Kidney (tissue), 14 donors: ENCODE results near the gene ITPKB. TPM values are rescaled to one million over a fixed set of nuclear protein-coding genes. Genes with fewer than 3 reads are reported as not detected.

Experiments
- DNase-seq, 5 donors: peaks; one replicate each; pipeline ENCODE4 v3.0.0-alpha.2; 2013 to 2020
- FAIRE-seq: peaks from 2 replicates; lab custom pipeline; 2012; peaks lifted over from hg19 to GRCh38; lab: Jason Lieb, UNC
- H3K27ac ChIP-seq, 2 donors: one replicate each; pipeline ENCODE4 v1.7.0; 2013; ENCODE audit warnings: low read depth in 2 of 2, low read length in 2 of 2, inconsistent platforms in 1 of 2
- H3K27me3 ChIP-seq: one replicate; pipeline ENCODE4 v1.7.1; 2013; ENCODE audit warnings: low read length, inconsistent platforms; ENCODE audit not compliant: control insufficient read depth, insufficient read depth
- H3K36me3 ChIP-seq, 3 donors: one replicate each; pipeline versions ENCODE4 v1.7.0 to v1.7.1; 2013; ENCODE audit warnings: low read length in 3 of 3, control low read depth in 1 of 3, inconsistent platforms in 1 of 3; ENCODE audit not compliant: insufficient read depth in 3 of 3, control insufficient read depth in 2 of 3
- H3K4me1 ChIP-seq, 3 donors: one replicate each; pipeline versions ENCODE4 v1.7.0 to v1.7.1; 2013; ENCODE audit warnings: low read length in 3 of 3, inconsistent platforms in 1 of 3, low read depth in 1 of 3; ENCODE audit not compliant: control insufficient read depth in 2 of 3, insufficient read depth in 2 of 3
- H3K4me3 ChIP-seq, 3 donors: one replicate each; pipeline versions ENCODE4 v1.7.0 to v1.8.1; 2013; ENCODE audit warnings: low read length in 3 of 3, control low read depth in 1 of 3, inconsistent platforms in 1 of 3
- H3K9ac ChIP-seq, 3 donors: one replicate each; pipeline versions ENCODE4 v1.7.0 to v1.7.1; 2013; ENCODE audit warnings: low read length in 3 of 3, control low read depth in 1 of 3, inconsistent platforms in 1 of 3
- H3K9me3 ChIP-seq, 3 donors: one replicate each; pipeline versions ENCODE4 v1.7.0 to v1.7.1; 2013; ENCODE audit warnings: low read length in 3 of 3, control low read depth in 1 of 3, inconsistent platforms in 1 of 3; ENCODE audit not compliant: control insufficient read depth in 2 of 3, insufficient read depth in 1 of 3
- intact Hi-C: fragments of 100-400 bp; cut with DNase I; formaldehyde crosslinking; loops from one replicate; pipeline ENCODE4 v1.11.1; 2022
- polyA plus RNA-seq: library from polyadenylated mRNA; stranded (reverse); fragments of 350-450 nt; fragmentation: Illumina TruSeq; extraction: RNeasy Lipid Tissue Mini Kit (QIAGEN cat#74804); gene quantifications from one replicate; pipeline ENCODE4 v1.2.3, GENCODE V29; 2014; ENCODE audit warnings: low read depth, low replicate concordance; ENCODE audit not compliant: insufficient read depth
- total RNA-seq: library from RNA; stranded (reverse); fragmentation: NEBNext Ultra II Directional; extraction: Animal tissue kit (Norgen Biotek cat#: 25700); gene quantifications from one replicate; pipeline ENCODE4 v1.2.1, GENCODE V29; 2021
- TF ChIP-seq, protein P1 (sequence below): IDR thresholded peaks from 3 replicates; pipeline ENCODE4 v1.5.1; 2012; ENCODE audit warnings: mild to moderate bottlenecking, moderate library complexity, borderline replicate concordance; ENCODE audit not compliant: insufficient read depth; ENCODE audit errors: extremely low read depth
- donor health status: control.
- donor health status: control.
- donor health status: control.
- donor health status: control.
- donor health status: control.
- donor health status: DM: yes; HTN: yes; CAD: no.
- donor health status: Normal renal cell carcinoma (clear cell type).

The ITPKB gene
- total and polyA plus RNA-seq, 2 donors from 2014 or later: 20.2 to 39.3 TPM

DNA sequence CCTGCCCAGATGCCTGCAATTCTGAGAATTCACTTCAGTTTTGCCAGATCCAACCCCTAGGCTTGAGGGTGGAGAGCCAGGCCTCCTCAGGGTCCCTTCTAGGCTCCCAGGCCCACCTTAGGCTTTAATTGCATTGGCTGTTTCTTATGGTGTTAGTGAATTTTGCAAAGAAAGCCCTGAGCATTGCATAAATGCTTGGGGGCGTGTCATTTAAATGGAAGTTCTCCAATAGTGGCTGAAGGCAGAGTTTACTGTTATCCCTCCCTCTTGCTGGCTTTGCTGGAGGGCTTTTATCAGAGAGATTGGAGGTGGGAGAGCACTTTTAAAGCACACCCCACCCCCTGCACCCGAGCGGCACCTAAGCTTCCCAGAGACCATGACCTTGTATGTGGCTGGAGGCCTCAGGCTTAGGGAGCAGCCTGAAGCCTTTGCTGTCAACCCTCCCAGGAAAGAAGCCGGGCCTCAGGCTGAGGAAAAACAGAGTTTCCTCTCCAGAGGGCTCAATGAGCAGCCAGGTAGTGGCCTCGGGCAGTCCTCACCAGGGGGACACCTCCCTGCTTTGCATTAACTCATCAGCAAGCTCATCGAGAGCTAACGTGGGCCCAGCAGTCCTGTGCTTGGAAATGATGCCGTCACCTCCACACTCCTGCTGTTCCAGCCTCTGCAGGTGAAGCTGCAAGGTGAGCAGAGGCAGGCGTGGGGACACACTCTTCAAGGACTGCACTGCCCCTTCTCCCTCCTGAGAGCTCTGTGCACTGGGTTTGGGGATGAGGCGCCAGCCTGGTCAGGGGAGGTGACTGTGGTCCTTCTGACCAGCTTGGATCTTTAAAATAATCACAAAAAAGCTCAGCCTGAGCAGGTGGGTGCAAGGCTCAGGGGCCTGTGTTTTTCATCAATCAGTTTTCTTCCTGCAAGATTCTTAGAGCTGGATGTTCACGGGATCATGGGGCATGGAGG, 132.5 kb downstream of the ITPKB start:
- Histone ChIP-seq H3K4me1 (peaks cover 0 to 3% (median 0%) of the 10 kb centered on the region in 3 donors), H3K9me3 (no peaks in the 10 kb centered on the region), H3K4me3 (no peak overlapping the region), H3K9ac (no peak overlapping the region), H3K27me3 (no peaks in the 10 kb centered on the region), H3K27ac (no peak overlapping the region), H3K36me3 (no peaks in the 10 kb centered on the region)
- intact Hi-C loops: no loop called here
- DNase-seq (no peak), FAIRE-seq (no peak)
- TF ChIP-seq, protein P1, sequence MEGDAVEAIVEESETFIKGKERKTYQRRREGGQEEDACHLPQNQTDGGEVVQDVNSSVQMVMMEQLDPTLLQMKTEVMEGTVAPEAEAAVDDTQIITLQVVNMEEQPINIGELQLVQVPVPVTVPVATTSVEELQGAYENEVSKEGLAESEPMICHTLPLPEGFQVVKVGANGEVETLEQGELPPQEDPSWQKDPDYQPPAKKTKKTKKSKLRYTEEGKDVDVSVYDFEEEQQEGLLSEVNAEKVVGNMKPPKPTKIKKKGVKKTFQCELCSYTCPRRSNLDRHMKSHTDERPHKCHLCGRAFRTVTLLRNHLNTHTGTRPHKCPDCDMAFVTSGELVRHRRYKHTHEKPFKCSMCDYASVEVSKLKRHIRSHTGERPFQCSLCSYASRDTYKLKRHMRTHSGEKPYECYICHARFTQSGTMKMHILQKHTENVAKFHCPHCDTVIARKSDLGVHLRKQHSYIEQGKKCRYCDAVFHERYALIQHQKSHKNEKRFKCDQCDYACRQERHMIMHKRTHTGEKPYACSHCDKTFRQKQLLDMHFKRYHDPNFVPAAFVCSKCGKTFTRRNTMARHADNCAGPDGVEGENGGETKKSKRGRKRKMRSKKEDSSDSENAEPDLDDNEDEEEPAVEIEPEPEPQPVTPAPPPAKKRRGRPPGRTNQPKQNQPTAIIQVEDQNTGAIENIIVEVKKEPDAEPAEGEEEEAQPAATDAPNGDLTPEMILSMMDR: no peak

- TF ChIP-seq, protein P1: no peak
- no peak for FAIRE-seq
- Histone ChIP-seq H3K9ac (no peak overlapping the region), H3K4me1 (peaks cover 0 to 3% (median 0%) of the 10 kb centered on the region in 3 donors), H3K27ac (no peak overlapping the region), H3K9me3 (no peaks in the 10 kb centered on the region), H3K27me3 (no peaks in the 10 kb centered on the region), H3K36me3 (no peaks in the 10 kb centered on the region), H3K4me3 (no peak overlapping the region)
- intact Hi-C loops: no loop called here
- DNase-seq: peak in 1 of 5 donors; percentile 52
Measured at GRCh38 chr1:226605318-226605950, 133.6 kb downstream of the ITPKB start.

- intact Hi-C loops: no loop called here
- Histone ChIP-seq H3K27me3 (no peaks in the 10 kb centered on the region), H3K27ac (no peak overlapping the region), H3K4me1 (peaks cover 0 to 3% (median 0%) of the 10 kb centered on the region in 3 donors), H3K4me3 (no peak overlapping the region), H3K9me3 (no peaks in the 10 kb centered on the region), H3K9ac (no peak overlapping the region), H3K36me3 (no peaks in the 10 kb centered on the region)
- TF ChIP-seq, protein P1: no peak
- DNase-seq (peak in 3 of 5 donors; percentile 26 to 39 (median 29)), FAIRE-seq (no peak)
Measured at GRCh38 chr1:226604560-226605317, 134.3 kb downstream of the ITPKB start.
